Lower lobe of right lung (tissue), 2 donors: ENCODE data around the gene ABAT. TPM values are rescaled to one million over a fixed set of nuclear protein-coding genes. Genes with fewer than 3 reads are reported as not detected.

Experiments used
- ATAC-seq, 2 donors: fragments of 200-7000 bp; cut with Tn5 transposase; one replicate each; pipeline ENCODE4 v1.9.1; 2020 to 2022; ENCODE audit warnings: mild to moderate bottlenecking in 2 of 2, moderate library complexity in 2 of 2
- DNase-seq: peaks from one replicate; pipeline ENCODE4 v3.0.0-alpha.2; 2020
- H3K27ac ChIP-seq: fragments of 200-600 bp; one replicate; pipeline ENCODE4 v1.8.0; 2022
- H3K27me3 ChIP-seq: fragments of 200-600 bp; one replicate; pipeline ENCODE4 v1.8.0; 2022; ENCODE audit warnings: low read depth
- H3K36me3 ChIP-seq: fragments of 200-600 bp; one replicate; pipeline ENCODE4 v1.8.0; 2022; ENCODE audit warnings: mild to moderate bottlenecking
- H3K4me1 ChIP-seq: fragments of 200-600 bp; one replicate; pipeline ENCODE4 v1.8.0; 2022
- H3K4me3 ChIP-seq: fragments of 200-600 bp; one replicate; pipeline ENCODE4 v1.8.0; 2022; ENCODE audit warnings: mild to moderate bottlenecking
- H3K9me3 ChIP-seq: fragments of 200-600 bp; one replicate; pipeline ENCODE4 v1.8.0; 2022
- intact Hi-C: fragments of 100-400 bp; cut with DNase I; formaldehyde crosslinking; loops from one replicate; pipeline ENCODE4 v1.11.0; 2022
- total RNA-seq: library from RNA; stranded (reverse); fragmentation: NEBNext Ultra II Directional; extraction: Animal tissue kit (Norgen Biotek cat#: 25700); gene quantifications from one replicate; pipeline ENCODE4 v1.2.1, GENCODE V29; 2021
- TF ChIP-seq, protein P1 (sequence below): fragments of 200-600 bp; IDR thresholded peaks from one replicate; pipeline ENCODE4 v1.8.0; 2022; ENCODE audit warnings: antibody characterized with exemption, mild to moderate bottlenecking
- donor health status: DM: no; HTN: yes; CAD: no; lungs with severe emphysema.

ABAT gene
- total RNA-seq, 1 donor from 2014 or later: 12.9 TPM

DNA sequence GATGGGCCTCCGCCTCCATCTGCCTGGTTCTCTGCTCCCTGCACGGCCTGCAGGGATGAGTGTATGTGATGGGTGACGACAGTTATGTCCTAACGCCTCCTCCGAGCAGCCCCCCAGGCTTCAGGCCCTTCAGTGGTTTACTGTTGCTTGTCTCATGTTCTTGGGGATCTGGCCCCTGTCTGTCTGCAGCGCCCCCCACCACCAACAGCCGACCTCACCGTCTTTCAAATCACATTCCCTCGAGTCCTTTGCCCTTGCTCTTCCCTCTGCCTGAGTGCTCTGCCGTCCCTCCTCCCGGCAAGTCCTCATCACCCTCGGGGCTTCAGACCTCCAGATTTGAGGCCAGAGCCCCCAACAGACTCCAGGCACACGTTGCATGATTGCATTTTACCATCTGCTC lies 34.7 kb upstream of the ABAT start:
- Histone ChIP-seq H3K27me3 (no peaks in the 10 kb centered on the region), H3K4me3 (no peak overlapping the region), H3K36me3 (peaks cover 90% of the 10 kb centered on the region), H3K4me1 (no peaks in the 10 kb centered on the region), H3K9me3 (no peaks in the 10 kb centered on the region), H3K27ac (no peak overlapping the region)
- DNase-seq (no peak), ATAC-seq (no peak)
- intact Hi-C loops: no loop called here
- TF ChIP-seq, protein P1, sequence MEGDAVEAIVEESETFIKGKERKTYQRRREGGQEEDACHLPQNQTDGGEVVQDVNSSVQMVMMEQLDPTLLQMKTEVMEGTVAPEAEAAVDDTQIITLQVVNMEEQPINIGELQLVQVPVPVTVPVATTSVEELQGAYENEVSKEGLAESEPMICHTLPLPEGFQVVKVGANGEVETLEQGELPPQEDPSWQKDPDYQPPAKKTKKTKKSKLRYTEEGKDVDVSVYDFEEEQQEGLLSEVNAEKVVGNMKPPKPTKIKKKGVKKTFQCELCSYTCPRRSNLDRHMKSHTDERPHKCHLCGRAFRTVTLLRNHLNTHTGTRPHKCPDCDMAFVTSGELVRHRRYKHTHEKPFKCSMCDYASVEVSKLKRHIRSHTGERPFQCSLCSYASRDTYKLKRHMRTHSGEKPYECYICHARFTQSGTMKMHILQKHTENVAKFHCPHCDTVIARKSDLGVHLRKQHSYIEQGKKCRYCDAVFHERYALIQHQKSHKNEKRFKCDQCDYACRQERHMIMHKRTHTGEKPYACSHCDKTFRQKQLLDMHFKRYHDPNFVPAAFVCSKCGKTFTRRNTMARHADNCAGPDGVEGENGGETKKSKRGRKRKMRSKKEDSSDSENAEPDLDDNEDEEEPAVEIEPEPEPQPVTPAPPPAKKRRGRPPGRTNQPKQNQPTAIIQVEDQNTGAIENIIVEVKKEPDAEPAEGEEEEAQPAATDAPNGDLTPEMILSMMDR: no peak

DNA sequence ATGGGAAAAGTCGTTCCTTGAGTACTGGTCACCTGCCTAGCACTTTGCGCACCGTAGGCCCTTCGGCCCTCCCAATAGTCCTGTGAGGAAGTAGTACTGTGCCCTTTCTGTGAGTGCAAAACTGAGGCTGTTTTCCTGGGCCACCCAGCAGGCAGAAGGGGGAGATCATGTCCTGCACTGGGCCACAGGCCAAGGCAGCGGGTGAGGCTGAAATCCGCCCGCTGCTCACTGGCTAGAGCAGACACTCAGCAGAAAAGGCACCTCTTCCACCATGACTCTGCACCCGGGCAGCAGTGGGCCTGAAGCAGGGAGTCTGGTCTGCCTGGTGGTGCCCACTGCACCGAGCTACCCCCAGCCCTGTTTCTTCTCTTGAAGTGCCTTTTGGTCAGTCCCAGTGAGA lies 32.7 kb upstream of the ABAT start:
- H3K4me1 ChIP-seq: no peaks in the 10 kb centered on the region
- H3K27ac ChIP-seq: no peak overlapping the region
- H3K36me3 ChIP-seq: peaks cover 90% of the 10 kb centered on the region
- TF ChIP-seq, protein P1: no peak
- H3K9me3 ChIP-seq: no peaks in the 10 kb centered on the region
- DNase-seq (no peak), ATAC-seq (no peak)
- no peaks in the 10 kb centered on the region for H3K27me3 ChIP-seq
- H3K4me3 ChIP-seq: no peak overlapping the region
- intact Hi-C loops: no loop called here

DNA sequence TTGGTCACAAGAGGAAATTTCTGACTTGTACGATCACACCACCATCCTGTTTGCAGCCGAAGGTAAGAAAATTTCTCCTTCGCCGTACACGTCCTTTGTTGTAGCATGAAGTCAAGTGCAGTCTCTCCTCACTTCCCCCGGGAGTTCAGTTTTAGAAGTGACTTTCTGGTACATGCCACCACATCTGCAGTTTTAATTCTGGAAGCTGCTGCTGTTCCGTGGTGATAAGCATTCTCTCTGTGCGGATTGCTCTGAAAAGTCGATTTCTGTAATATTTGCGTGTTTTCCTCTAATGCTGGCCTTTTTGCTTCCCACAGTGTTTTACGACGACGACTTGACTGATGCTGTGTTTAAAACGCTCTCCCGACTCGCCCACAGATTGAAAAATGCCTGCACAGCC lies 32.3 kb upstream of the ABAT start:
- no peak for DNase-seq
- Histone ChIP-seq H3K4me3 (no peak overlapping the region), H3K4me1 (no peaks in the 10 kb centered on the region), H3K36me3 (peaks cover 90% of the 10 kb centered on the region), H3K9me3 (no peaks in the 10 kb centered on the region), H3K27me3 (no peaks in the 10 kb centered on the region), H3K27ac (no peak overlapping the region)
- no peak for ATAC-seq
- intact Hi-C loops: no loop called here
- TF ChIP-seq, protein P1: no peak

DNA sequence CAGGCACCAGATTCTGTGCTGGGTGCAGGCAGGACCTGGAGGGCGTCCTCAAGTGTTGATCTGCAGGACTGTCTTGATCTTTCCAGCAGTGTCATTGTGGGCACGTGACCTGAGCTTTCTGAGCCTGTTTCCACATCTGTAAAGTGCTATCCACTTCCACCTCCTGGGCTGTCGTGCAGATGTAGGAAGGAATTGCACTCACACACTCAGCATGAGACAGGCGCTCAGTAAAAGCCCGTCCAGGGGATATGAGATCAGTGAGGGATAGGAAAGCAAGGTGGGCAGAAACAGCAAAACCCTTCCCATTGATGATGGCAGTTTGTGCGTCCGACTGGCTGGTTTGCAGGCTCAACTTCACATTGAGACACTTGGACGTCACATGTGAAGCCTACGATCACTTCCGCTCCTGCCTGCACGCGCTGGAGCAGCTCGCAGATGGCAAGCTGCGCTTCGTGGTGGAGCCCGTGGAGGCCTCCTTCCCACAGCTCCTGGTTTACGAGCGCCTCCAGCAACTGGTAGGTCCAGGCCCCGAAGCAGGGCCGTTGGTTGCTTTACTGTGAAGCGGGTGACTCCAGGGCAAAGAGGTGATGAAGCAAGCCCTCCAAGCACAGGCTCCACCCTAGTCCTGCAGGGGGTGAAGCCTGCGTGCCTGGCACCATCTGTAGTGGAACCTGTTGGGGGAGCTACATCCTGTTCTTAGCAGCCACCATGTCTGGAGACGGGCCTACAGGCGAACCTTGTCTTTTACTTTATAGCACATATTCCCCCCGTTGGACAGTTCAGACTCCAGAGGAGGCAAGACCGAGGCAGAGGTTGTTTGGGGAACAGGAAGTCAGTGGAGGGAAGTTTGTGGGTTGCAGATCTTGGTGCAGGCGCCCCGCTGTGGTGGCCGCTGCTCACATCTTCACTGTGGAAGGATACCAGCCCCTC lies 29.9 kb upstream of the ABAT start:
- DNase-seq: peak; percentile 78
- Histone ChIP-seq H3K4me3 (peak overlapping the region; percentile 28), H3K36me3 (peaks cover 83% of the 10 kb centered on the region), H3K4me1 (no peaks in the 10 kb centered on the region), H3K9me3 (no peaks in the 10 kb centered on the region), H3K27me3 (no peaks in the 10 kb centered on the region), H3K27ac (peak overlapping the region; percentile 78)
- intact Hi-C loops: no loop called here
- ATAC-seq: peak; percentile 85 to 88
- TF ChIP-seq, protein P1: peak; percentile 18

DNA sequence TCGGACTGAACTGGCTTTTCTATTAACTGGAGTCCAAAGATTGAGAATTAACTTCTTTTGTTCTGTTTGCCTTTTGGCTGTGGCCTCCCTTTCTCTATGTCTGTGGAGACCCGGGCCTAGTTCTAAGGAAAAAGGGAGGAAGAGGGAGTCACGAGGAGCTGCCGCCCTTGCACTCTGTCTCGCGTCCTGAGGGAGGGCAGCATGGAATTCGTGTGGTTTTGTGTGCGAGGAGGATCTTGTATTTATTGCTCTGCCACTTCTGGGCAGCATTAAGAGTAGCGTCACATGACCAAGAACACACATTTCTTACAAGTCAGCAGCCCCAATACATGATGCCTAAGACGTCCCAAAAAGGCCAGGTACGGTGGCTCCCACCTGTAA lies 29.3 kb upstream of the ABAT start:
- ATAC-seq: peak; percentile 14 to 25

More for the DNA sequence above, 29.3 kb upstream of the ABAT start:
- H3K4me1 ChIP-seq: no peaks in the 10 kb centered on the region
- peak overlapping the region; percentile 28 for H3K4me3 ChIP-seq
- intact Hi-C loops: no loop called here
- H3K27ac ChIP-seq: peak overlapping the region; percentile 78
- no peaks in the 10 kb centered on the region for H3K9me3 ChIP-seq
- H3K36me3 ChIP-seq: peaks cover 77% of the 10 kb centered on the region
- no peak for DNase-seq
- H3K27me3 ChIP-seq: no peaks in the 10 kb centered on the region
- TF ChIP-seq, protein P1: no peak
